NCI-H510A treated with DMSO at 0.1 percent for 48 hours (cell line): Measurements from ENCODE around the gene RALGDS.
"Not testable (repeated sequence)": the region's sequence is repeated elsewhere in the genome, so short reads cannot be mapped to it uniquely, and the experiment has no call there.

Experiments
- DNase-seq: peaks from one replicate; lab custom pipeline; 2025; lab: John Stamatoyannopoulos, UW

The RALGDS gene

GRCh38 chr9:133121198-133121914, at the start of gene RALGDS:
RALGDS (minus strand) TSS chr9:133121240; CDS start chr9:133121154, 86 bp downstream.
- peak; percentile 88 for DNase-seq

GRCh38 chr9:133170716-133171115, 49.7 kb upstream of the RALGDS start:
- no peak for DNase-seq

- not testable (repeated sequence) for DNase-seq
Observed at GRCh38 chr9:133169687-133170086, 48.6 kb upstream of the RALGDS start.

- DNase-seq, result no peak
Observed at GRCh38 chr9:133169102-133169501, 48.1 kb upstream of the RALGDS start.

DNA sequence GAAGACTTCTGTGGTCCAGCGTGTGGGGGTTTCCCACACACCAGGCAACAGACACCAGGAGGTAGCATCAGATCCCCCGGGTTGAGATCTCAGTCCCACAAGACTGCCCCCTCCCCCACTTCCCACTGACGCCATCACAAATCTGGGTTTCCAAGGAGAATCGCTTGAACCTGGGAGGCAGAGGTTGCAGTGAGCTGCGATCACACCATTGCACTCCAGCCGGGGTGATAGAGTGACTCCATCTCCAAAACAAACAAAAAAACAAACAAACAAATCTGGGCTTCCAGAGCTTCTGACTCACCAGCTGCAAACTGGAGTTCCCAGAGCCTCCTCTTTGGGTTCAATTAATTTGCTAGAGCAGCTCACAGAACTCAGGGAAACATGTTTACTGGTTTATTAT, 47.4 kb upstream of the RALGDS start:
- no peak for DNase-seq

DNA sequence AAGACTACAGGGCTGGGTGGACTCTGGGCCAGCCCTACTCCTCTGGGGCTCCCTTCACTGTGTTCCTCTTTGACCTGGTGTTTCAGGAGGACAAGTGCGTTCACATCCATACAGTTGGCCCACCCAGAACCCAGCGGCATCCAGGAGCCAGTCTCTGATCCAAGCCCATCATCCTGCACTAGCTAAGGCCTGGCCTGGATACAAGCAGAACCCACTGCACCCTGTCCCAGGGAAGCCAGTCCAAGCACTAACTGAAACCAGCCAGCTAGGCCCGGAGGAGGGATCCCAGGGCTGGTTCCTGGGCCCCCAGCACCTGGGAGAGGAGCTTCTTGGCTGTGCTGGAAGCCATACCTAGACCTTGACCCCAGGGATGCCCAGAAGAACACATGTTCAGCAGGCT, 46.7 kb upstream of the RALGDS start:
- no peak for DNase-seq

- no peak for DNase-seq
Observed at GRCh38 chr9:133167096-133167730, 46.2 kb upstream of the RALGDS start.

DNA sequence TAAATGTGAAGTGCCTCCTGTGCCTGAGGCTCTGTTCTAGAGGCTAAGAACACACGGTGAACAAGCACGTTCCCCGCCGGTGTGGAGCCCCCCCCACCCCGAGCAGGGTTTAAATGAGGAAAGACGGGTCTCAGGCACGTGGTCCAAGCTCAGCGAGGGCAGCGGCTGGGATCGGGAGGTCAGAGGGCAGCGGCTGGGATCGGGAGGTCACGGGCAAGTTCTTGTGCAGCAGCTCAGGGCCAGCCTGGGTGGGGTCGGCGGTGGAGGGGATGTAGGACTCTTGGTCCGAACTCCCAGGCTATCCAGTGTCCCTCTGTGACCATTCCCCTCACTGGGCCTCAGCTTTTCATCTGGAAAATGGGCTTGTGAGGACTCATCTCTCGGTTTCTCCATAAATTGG, 45.4 kb upstream of the RALGDS start:
- no peak for DNase-seq

DNA sequence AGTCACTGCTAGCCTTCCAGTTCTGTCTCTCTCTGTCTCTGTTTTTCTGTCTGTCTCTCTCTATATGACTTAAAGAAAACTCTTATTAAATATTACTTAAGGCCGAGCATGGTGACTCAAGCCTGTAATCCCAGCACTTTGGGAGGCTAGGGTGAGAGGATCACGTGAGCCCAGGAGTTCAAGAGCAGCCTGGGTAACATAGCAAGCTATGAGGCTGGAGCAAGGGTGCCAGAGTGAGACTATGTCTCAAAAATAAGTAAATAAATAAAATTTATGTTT, 44.4 kb upstream of the RALGDS start:
- no peak for DNase-seq

DNA sequence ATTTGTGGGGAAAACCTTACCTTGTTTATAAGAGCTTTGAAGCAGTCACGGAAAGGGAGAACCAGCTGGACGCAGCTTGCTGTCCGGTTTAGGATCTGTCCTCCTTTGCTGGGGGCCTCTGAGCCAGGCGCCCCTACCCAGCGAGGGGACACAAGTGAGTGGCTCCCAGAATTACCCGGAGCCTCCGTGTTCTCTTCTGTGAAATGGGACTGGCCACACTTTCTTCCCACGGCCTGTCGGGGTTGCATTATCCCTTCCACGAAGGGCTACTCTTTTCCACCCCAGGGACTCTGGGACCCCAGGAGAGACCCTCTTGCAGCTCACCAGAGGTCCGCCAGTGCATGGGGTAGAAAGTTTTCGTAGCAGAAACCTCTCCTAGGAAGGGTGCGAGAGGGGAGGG, 43.2 kb upstream of the RALGDS start:
- no peak for DNase-seq

DNA sequence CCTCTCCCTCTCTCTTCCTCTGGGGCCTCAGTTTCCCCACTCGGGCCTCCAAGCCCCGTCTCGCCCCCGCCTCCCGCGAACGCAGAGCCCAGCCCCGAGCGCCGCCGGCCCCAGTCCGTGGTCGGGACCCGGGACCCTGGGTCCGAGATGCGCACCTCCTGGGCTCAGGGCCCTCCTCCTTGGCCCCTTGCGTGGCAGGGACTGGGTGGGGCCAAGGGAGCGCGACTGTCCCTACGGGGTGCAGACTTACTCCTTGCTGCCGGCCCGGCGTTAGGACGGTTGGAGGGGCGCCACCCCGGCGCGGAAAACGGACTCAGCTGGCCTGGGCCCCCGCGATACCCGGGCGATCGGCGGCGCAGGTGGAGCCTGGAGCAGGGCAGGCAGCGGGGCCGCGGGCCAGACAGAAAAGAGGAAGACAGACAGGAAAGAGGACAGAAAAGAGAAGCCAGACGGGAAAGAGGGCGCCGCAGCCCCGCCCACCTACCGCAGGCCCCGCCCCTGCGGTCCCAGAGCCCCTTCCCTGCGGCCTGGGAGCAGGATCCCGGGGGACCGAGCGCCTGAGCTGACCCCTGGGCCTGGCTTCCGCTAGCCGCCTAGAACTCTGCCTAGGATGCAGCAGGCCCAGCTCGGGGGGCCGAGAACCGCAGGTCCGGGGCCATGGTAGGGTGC, 42.6 kb upstream of the RALGDS start, which contains the start of gene GBGT1:
TSS of gene GBGT1 (minus strand) at position 411 of the 669 bp plus-strand sequence. CDS start 1,502 bp downstream, outside the sequence.
- no peak for DNase-seq

- DNase-seq, result no peak
Observed at GRCh38 chr9:133162861-133163503, 41.9 kb upstream of the RALGDS start.

DNA sequence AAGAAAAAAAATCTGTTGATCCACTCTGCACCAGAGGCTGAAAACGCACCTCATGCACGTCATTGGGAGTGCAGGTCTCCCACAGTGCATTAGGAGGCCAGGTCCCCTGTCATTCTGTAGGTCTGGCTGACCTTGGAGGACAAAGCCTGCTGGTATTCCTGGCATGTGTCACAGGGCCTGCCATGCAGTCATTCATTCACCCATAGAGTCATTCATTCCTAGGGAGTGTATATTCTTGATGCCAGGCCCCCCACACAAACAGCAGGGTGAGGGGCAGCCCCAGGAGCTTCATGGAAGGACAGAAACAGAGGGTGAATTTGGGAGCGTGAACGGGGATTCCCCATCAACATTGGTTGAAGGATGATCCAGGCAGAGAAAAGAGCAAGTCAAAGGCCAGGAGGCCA, 40.5 kb upstream of the RALGDS start:
- no peak for DNase-seq

GRCh38 chr9:133160742-133161546, 39.9 kb upstream of the RALGDS start:
- peak; percentile 43 for DNase-seq

DNA sequence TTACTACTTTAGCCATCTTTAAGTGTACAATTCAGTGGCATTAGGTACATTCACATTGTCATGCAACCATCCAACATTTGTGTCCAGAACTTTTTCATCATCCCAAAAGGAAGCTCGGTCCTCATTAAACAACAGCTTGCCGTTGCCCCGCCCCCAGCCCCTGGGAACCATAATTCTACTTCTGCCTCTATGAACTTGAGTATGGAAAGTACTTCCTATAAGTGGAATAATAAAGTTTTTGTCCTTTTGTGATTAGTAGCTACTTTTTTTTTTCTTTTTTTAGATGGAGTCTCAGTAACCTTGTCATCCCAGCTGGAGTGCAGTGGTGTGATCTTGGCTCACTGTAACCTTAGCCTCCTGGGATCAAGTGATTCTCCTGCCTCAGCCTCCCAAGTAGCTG, 37.7 kb upstream of the RALGDS start:
- DNase-seq, result no peak

DNA sequence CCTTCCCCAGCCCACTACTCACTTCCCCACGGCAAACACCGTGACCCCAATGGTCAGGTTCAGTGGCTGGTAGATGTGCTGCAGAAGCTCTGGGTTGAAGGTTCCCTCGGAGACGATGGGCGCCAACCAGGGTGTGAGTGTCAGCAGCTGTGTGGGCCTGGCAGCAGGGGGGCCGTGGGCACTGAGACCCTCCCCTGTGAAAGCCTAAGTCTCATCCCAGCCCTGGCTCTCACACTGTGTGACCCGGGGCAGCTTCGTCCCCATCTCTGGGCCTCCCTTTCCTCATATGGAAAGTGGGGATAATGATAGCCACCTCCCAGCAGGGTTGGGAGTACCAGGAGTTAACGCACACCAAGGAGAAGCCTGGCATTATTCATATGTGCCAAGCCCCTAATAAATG, 34.1 kb upstream of the RALGDS start:
- no peak for DNase-seq

DNA sequence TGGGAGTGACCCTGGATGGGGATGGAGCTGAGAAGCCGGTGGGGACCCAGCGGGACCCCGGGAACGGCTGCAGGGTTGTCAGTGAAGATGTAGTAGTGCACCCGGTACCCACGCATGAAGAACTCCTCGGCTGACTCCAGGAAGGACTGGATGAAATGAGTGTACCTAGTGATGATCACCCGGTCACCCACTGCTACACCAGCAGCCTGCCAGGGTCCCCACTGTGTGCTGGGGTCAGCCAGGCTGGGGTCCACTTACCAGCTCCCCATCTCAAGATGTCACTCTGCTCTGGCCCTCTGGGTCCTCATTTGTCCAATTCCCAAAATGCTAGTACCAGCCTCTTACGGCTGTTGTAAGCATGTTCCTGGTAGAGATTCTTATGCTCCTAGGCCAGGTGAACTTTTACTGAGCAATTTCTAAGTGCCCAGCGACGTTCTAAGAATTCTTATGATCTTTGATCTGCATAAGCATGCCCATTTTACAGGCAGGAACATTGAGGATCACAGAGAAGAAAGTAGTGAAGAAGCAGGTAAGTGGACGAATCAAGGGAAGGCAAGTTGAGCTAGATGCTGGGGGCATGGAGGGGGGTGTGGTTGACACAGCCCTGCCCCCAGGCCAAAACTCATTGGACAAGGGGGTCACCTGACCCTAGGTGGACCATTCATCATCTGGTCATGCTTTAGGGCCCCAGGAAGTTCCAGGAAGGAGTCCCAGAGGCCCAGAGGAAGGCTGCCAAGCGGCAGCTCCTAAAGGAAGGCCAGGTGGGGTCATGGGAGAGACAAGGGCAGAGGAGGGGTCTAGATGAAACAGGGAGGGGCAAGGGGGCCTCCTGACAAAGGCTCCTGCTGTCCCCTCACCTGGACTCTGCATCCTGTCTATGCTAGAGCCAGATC, 33.3 kb upstream of the RALGDS start:
- DNase-seq, result no peak

GRCh38 chr9:133153227-133154096, 32.4 kb upstream of the RALGDS start:
- no peak for DNase-seq

GRCh38 chr9:133151601-133152525, 30.8 kb upstream of the RALGDS start:
- DNase-seq, result no peak
